Mesendoderm (in vitro differentiated cells): ENCODE data around the gene WFIKKN2.
"Not testable (repeated sequence)": the region's sequence is repeated elsewhere in the genome, so short reads cannot be mapped to it uniquely, and the experiment has no call there.

Experiments
- DNase-seq: peaks from one replicate; pipeline ENCODE4 v3.0.0; 2013
- H2AK5ac ChIP-seq: 2 replicates; pipeline ENCODE4 v1.6.1; 2013; ENCODE audit warnings: low read length, inconsistent platforms
- H2BK120ac ChIP-seq: 2 replicates; pipeline ENCODE4 v1.6.1; 2013; ENCODE audit warnings: low read depth, mild to moderate bottlenecking, low read length, moderate library complexity, mixed read lengths
- H2BK15ac ChIP-seq: replicated peaks from 2 replicates; pipeline ENCODE4 v1.6.1; 2013; ENCODE audit warnings: low read depth, mild to moderate bottlenecking, moderate library complexity
- H2BK5ac ChIP-seq: 2 replicates; pipeline ENCODE4 v1.6.1; 2013; ENCODE audit warnings: low read length, inconsistent platforms
- H3K18ac ChIP-seq: 2 replicates; pipeline ENCODE4 v1.6.1; 2013; ENCODE audit warnings: mild to moderate bottlenecking, low read length, mixed read lengths
- H3K23ac ChIP-seq: one replicate; pipeline ENCODE4 v1.6.1; 2013; ENCODE audit warnings: low read length
- H3K27ac ChIP-seq: 2 replicates; pipeline ENCODE4 v1.5.1; 2013; ENCODE audit warnings: low read depth, mild to moderate bottlenecking, inconsistent platforms, low read length, moderate library complexity
- H3K27me3 ChIP-seq: 2 replicates; pipeline ENCODE4 v1.6.1; 2013; ENCODE audit warnings: low read length, control low read depth, mild to moderate bottlenecking, inconsistent platforms; ENCODE audit not compliant: insufficient read depth, poor library complexity
- H3K36me3 ChIP-seq: 2 replicates; pipeline ENCODE4 v1.6.1; 2013; ENCODE audit warnings: low read length, inconsistent platforms; ENCODE audit not compliant: control insufficient read depth, insufficient read depth
- H3K4ac ChIP-seq: one replicate; pipeline ENCODE4 v1.6.1; 2013; ENCODE audit warnings: low read depth, mild to moderate bottlenecking, low read length, moderate library complexity
- H3K4me1 ChIP-seq: 2 replicates; pipeline ENCODE4 v1.6.1; 2013; ENCODE audit warnings: low read depth, low read length, inconsistent platforms; ENCODE audit not compliant: control insufficient read depth
- H3K4me2 ChIP-seq: 2 replicates; pipeline ENCODE4 v1.6.1; 2013; ENCODE audit warnings: low read length
- H3K4me3 ChIP-seq: 2 replicates; pipeline ENCODE4 v1.5.1; 2013; ENCODE audit warnings: mild to moderate bottlenecking, low read length
- H3K56ac ChIP-seq: one replicate; pipeline ENCODE4 v1.6.1; 2013; ENCODE audit warnings: low read length
- H3K79me1 ChIP-seq: 2 replicates; pipeline ENCODE4 v1.6.1; 2013; ENCODE audit warnings: low read length, inconsistent platforms
- H3K79me2 ChIP-seq: 2 replicates; pipeline ENCODE4 v1.6.1; 2013; ENCODE audit warnings: mild to moderate bottlenecking, low read length; ENCODE audit not compliant: control insufficient read depth, insufficient read depth
- H3K9ac ChIP-seq: 2 replicates; pipeline ENCODE4 v1.6.1; 2013; ENCODE audit warnings: low read length, inconsistent platforms
- H4K5ac ChIP-seq: one replicate; pipeline ENCODE4 v1.6.1; 2013; ENCODE audit warnings: low read length
- H4K8ac ChIP-seq: one replicate; pipeline ENCODE4 v1.6.1; 2013; ENCODE audit warnings: low read depth, mild to moderate bottlenecking, control low read depth, low read length, moderate library complexity
- WGBS: extraction: QIAGEN DNeasy Blood & Tissue Kit; methylation state at CpG from one replicate; pipeline ENCODE4 v1.1.7; 2013; ENCODE audit warnings: low lambda C conversion rate, missing lambda C conversion rate; ENCODE audit not compliant: insufficient coverage; ENCODE audit errors: extremely low coverage; 5-methylcytosine and 5-hydroxymethylcytosine counted together

Gene WFIKKN2

GRCh38 chr17:50868602-50869001 is 33.2 kb downstream of the WFIKKN2 start:
- Histone ChIP-seq H3K4me1 (no peaks in the 10 kb centered on the region), H3K4ac (no peak overlapping the region), H3K4me2 (no peak overlapping the region), H3K9ac (no peak overlapping the region), H3K27ac (no peak overlapping the region), H2BK15ac (no peak overlapping the region), H2BK5ac (no peak overlapping the region), H3K56ac (no peak overlapping the region), H3K36me3 (no peaks in the 10 kb centered on the region), H4K5ac (no peak overlapping the region), H3K27me3 (no peaks in the 10 kb centered on the region), H2AK5ac (no peak overlapping the region), H4K8ac (no peak overlapping the region), H3K18ac (no peak overlapping the region), H3K23ac (no peak overlapping the region), H3K4me3 (no peak overlapping the region), H2BK120ac (no peak overlapping the region), H3K79me1 (peaks cover under 1% of the 10 kb centered on the region), H3K79me2 (peaks cover 1% of the 10 kb centered on the region)
- no CpG with 5 or more reads among the region's 1 CpG for WGBS
- DNase-seq, result no peak

- no peak overlapping the region for H2AK5ac ChIP-seq
- H3K23ac ChIP-seq, result no peak overlapping the region
- H3K4me2 ChIP-seq, result no peak overlapping the region
- no peak overlapping the region for H2BK5ac ChIP-seq
- no peak overlapping the region for H3K18ac ChIP-seq
- no peaks in the 10 kb centered on the region for H3K27me3 ChIP-seq
- H3K27ac ChIP-seq, result no peak overlapping the region
- no peak overlapping the region for H2BK15ac ChIP-seq
- no peaks in the 10 kb centered on the region for H3K4me1 ChIP-seq
- no peaks in the 10 kb centered on the region for H3K79me1 ChIP-seq
- H3K9ac ChIP-seq, result no peak overlapping the region
- H4K8ac ChIP-seq, result no peak overlapping the region
- no peak overlapping the region for H3K4me3 ChIP-seq
- H3K36me3 ChIP-seq, result no peaks in the 10 kb centered on the region
- no peak overlapping the region for H4K5ac ChIP-seq
- no CpG with 5 or more reads among the region's 4 CpGs for WGBS
- no peak overlapping the region for H3K56ac ChIP-seq
- no peak for DNase-seq
- H3K79me2 ChIP-seq, result no peaks in the 10 kb centered on the region
- no peak overlapping the region for H3K4ac ChIP-seq
- no peak overlapping the region for H2BK120ac ChIP-seq
These were observed 36.0 kb downstream of the WFIKKN2 start for GRCh38 chr17:50871364-50871763.

GRCh38 chr17:50871898-50872297 is 36.5 kb downstream of the WFIKKN2 start:
- Histone ChIP-seq H3K27ac (no peak overlapping the region), H3K36me3 (no peaks in the 10 kb centered on the region), H2BK15ac (no peak overlapping the region), H2BK5ac (no peak overlapping the region), H3K4me1 (no peaks in the 10 kb centered on the region), H3K79me1 (no peaks in the 10 kb centered on the region), H3K9ac (no peak overlapping the region), H4K8ac (no peak overlapping the region), H2BK120ac (no peak overlapping the region), H4K5ac (no peak overlapping the region), H2AK5ac (no peak overlapping the region), H3K23ac (no peak overlapping the region), H3K56ac (no peak overlapping the region), H3K79me2 (no peaks in the 10 kb centered on the region), H3K4ac (no peak overlapping the region), H3K27me3 (no peaks in the 10 kb centered on the region), H3K4me3 (no peak overlapping the region), H3K18ac (no peak overlapping the region), H3K4me2 (no peak overlapping the region)
- no CpG with 5 or more reads among the region's 2 CpGs for WGBS
- DNase-seq, result no peak

GRCh38 chr17:50872710-50873424 is 37.5 kb downstream of the WFIKKN2 start:
- Histone ChIP-seq H3K4me3 (no peak overlapping the region), H3K4me2 (no peak overlapping the region), H3K4ac (no peak overlapping the region), H3K79me2 (no peaks in the 10 kb centered on the region), H3K56ac (no peak overlapping the region), H3K18ac (no peak overlapping the region), H3K9ac (no peak overlapping the region), H2BK5ac (no peak overlapping the region), H3K36me3 (no peaks in the 10 kb centered on the region), H4K8ac (no peak overlapping the region), H3K79me1 (no peaks in the 10 kb centered on the region), H3K27me3 (no peaks in the 10 kb centered on the region), H2AK5ac (no peak overlapping the region), H2BK15ac (no peak overlapping the region), H4K5ac (no peak overlapping the region), H3K27ac (no peak overlapping the region), H3K23ac (no peak overlapping the region), H2BK120ac (no peak overlapping the region), H3K4me1 (no peaks in the 10 kb centered on the region)
- no CpG with 5 or more reads among the region's 4 CpGs for WGBS
- DNase-seq, result no peak

- Histone ChIP-seq H2BK15ac (no peak overlapping the region), H4K5ac (no peak overlapping the region), H3K23ac (no peak overlapping the region), H3K4ac (no peak overlapping the region), H2BK120ac (no peak overlapping the region), H3K56ac (no peak overlapping the region), H3K4me1 (no peaks in the 10 kb centered on the region), H2AK5ac (no peak overlapping the region), H3K79me1 (no peaks in the 10 kb centered on the region), H3K36me3 (no peaks in the 10 kb centered on the region), H3K4me2 (no peak overlapping the region), H3K9ac (no peak overlapping the region), H3K18ac (no peak overlapping the region), H4K8ac (no peak overlapping the region), H3K79me2 (no peaks in the 10 kb centered on the region), H3K4me3 (no peak overlapping the region), H2BK5ac (no peak overlapping the region), H3K27ac (no peak overlapping the region), H3K27me3 (no peaks in the 10 kb centered on the region)
- WGBS, result no CpG with 5 or more reads among the region's 2 CpGs
- DNase-seq, result no peak
These were observed 39.7 kb downstream of the WFIKKN2 start for GRCh38 chr17:50875074-50875473.

- H3K56ac ChIP-seq, H3K18ac ChIP-seq, H3K27ac ChIP-seq, H2AK5ac ChIP-seq, H2BK120ac ChIP-seq, H2BK15ac ChIP-seq, H3K4me3 ChIP-seq, H2BK5ac ChIP-seq, H3K23ac ChIP-seq, H3K4me2 ChIP-seq, H3K4me1 ChIP-seq, H3K79me2 ChIP-seq, H3K79me1 ChIP-seq, H4K5ac ChIP-seq, H3K4ac ChIP-seq, H4K8ac ChIP-seq, H3K9ac ChIP-seq, H3K36me3 ChIP-seq, DNase-seq, H3K27me3 ChIP-seq: not testable (repeated sequence)
- WGBS, result no CpG with 5 or more reads among the region's 9 CpGs
These were observed 41.7 kb downstream of the WFIKKN2 start for GRCh38 chr17:50877042-50877441.
